GM12878 (cell line): Measurements from ENCODE around the gene EPB41L2. TPM values are rescaled to one million over a fixed set of nuclear protein-coding genes. Genes with fewer than 3 reads are reported as not detected.

Experiments used
- ATAC-seq: fragments of 200-7000 bp; cut with Tn5 transposase; 3 replicates; pipeline ENCODE4 v1.9.1; 2020; ENCODE audit warnings: mild to moderate bottlenecking, moderate library complexity
- BruUV-seq: library from RNA; stranded (reverse); fragments of 400-500 nt; replicated peaks from 2 replicates; lab custom pipeline; 2021; lab: Mats Ljungman, UMichigan
- CTCF ChIA-PET: fragments of 300-600 bp; sonication (Branson Sonifier 250); formaldehyde crosslinking; extraction: SDS; loops from one replicate; lab custom pipeline; 2021; ENCODE audit warnings: inconsistent platforms; lab: Yijun Ruan, JAX
- POLR2A ChIA-PET: fragments of 350-600 bp; formaldehyde crosslinking; extraction: SDS; loops from one replicate; lab custom pipeline; 2021; ENCODE audit warnings: inconsistent platforms; lab: Charles Lee
- RAD21 ChIA-PET: fragments of 300-600 bp; sonication (Branson Sonifier 250); formaldehyde crosslinking; loops from one replicate; lab custom pipeline; 2023; ENCODE audit warnings: antibody characterized with exemption; ENCODE audit not compliant: unreplicated experiment; lab: Charles Lee
- SMC1A ChIA-PET: fragments of 300-600 bp; sonication (Branson Sonifier 250); formaldehyde crosslinking; loops from one replicate; lab custom pipeline; 2023; ENCODE audit not compliant: unreplicated experiment, uncharacterized antibody; lab: Charles Lee
- DNase-seq: peaks from one replicate; pipeline ENCODE4 v3.0.0-alpha.2; 2011; ENCODE audit warnings: low read depth, low spot score
- FAIRE-seq: peaks from 3 replicates; lab custom pipeline; 2011; peaks lifted over from hg19 to GRCh38; lab: Jason Lieb, UNC
- H2AFZ ChIP-seq: 2 replicates; pipeline ENCODE4 v1.6.0; 2011; ENCODE audit warnings: low read depth, low read length, control low read depth; ENCODE audit not compliant: control insufficient read depth
- H3K27ac ChIP-seq: 2 replicates; pipeline ENCODE4 v1.5.1; 2011; ENCODE audit warnings: control low read depth; ENCODE audit not compliant: control insufficient read depth, insufficient read depth
- H3K27me3 ChIP-seq, 2 experiments: replicated peaks in 1 of 2; 2 replicates each; pipeline versions ENCODE4 v1.6.0 to v1.6.1; 2011; ENCODE audit warnings: low read length in 1 of 2; ENCODE audit not compliant: control insufficient read depth in 2 of 2, insufficient read depth in 2 of 2
- H3K36me3 ChIP-seq, 2 experiments: 2 replicates each; pipeline ENCODE4 v1.5.1; 2011; ENCODE audit warnings: low read length in 1 of 2; ENCODE audit not compliant: control insufficient read depth in 2 of 2, insufficient read depth in 2 of 2
- H3K4me1 ChIP-seq: 2 replicates; pipeline ENCODE4 v1.6.1; 2011; ENCODE audit warnings: mild to moderate bottlenecking, low read length, moderate library complexity, mixed read lengths; ENCODE audit not compliant: control insufficient read depth, insufficient read depth
- H3K4me2 ChIP-seq: 2 replicates; pipeline ENCODE4 v1.6.0; 2011; ENCODE audit warnings: control low read depth; ENCODE audit not compliant: control insufficient read depth, insufficient read depth
- H3K4me3 ChIP-seq: fragments of 200-600 bp; sonication (generic); 2 replicates; pipeline ENCODE4 v1.5.1; 2016
- H3K79me2 ChIP-seq: 2 replicates; pipeline ENCODE4 v1.6.0; 2011; ENCODE audit warnings: low read length; ENCODE audit not compliant: control insufficient read depth, insufficient read depth
- H3K9ac ChIP-seq: 2 replicates; pipeline ENCODE4 v1.8.0; 2011; ENCODE audit warnings: low read length, control low read depth, mixed read lengths; ENCODE audit not compliant: control insufficient read depth, insufficient read depth
- H3K9me3 ChIP-seq: replicated peaks from 3 replicates; pipeline ENCODE4 v1.5.1; 2011; ENCODE audit warnings: mild to moderate bottlenecking, low read length; ENCODE audit not compliant: control insufficient read depth, insufficient read depth
- H4K20me1 ChIP-seq: 2 replicates; pipeline ENCODE4 v1.6.0; 2011; ENCODE audit not compliant: control insufficient read depth, insufficient read depth
- ATF2 ChIP-seq: IDR thresholded peaks from 2 replicates; pipeline ENCODE4 v1.6.1; 2012; ENCODE audit warnings: low read length, inconsistent platforms
- CBX5 ChIP-seq: sonication (generic); IDR thresholded peaks from 2 replicates; pipeline ENCODE4 v1.6.1; 2016; ENCODE audit warnings: low read depth, moderate library complexity, mild to moderate bottlenecking, inconsistent platforms
- NFIC ChIP-seq: IDR thresholded peaks from 2 replicates; pipeline ENCODE4 v1.6.1; 2012; ENCODE audit warnings: low read depth, mild to moderate bottlenecking, inconsistent platforms, low read length, moderate library complexity
- NFXL1 ChIP-seq: fragments of 450-650 bp; IDR thresholded peaks from 2 replicates; pipeline ENCODE4 v1.6.1; 2017; ENCODE audit warnings: antibody characterized with exemption, mild to moderate bottlenecking, borderline replicate concordance
- NR2C1 ChIP-seq: fragments of 450-650 bp; IDR thresholded peaks from 2 replicates; pipeline ENCODE4 v1.6.1; 2017; ENCODE audit warnings: antibody characterized with exemption, mild to moderate bottlenecking, moderate library complexity
- SREBF2 ChIP-seq: IDR thresholded peaks from 2 replicates; pipeline ENCODE4 v1.6.1; 2012; ENCODE audit warnings: mild to moderate bottlenecking, low read length
- TCF3 ChIP-seq: IDR thresholded peaks from 2 replicates; pipeline ENCODE4 v1.6.1; 2012; ENCODE audit warnings: low read depth, mild to moderate bottlenecking, low read length, borderline replicate concordance; ENCODE audit not compliant: insufficient read depth
- WRNIP1 ChIP-seq: IDR thresholded peaks from 2 replicates; pipeline ENCODE4 v1.6.1; 2011; ENCODE audit warnings: low read depth, low read length, improper control_type of control experiment, borderline replicate concordance
- ZBED1 ChIP-seq: IDR thresholded peaks from 2 replicates; pipeline ENCODE4 v1.6.1; 2016; ENCODE audit warnings: borderline replicate concordance
- ZBTB11 ChIP-seq: fragments of 450-650 bp; formaldehyde crosslinking; IDR thresholded peaks from 2 replicates; pipeline ENCODE4 v1.5.0; 2022; ENCODE audit warnings: mild to moderate bottlenecking, missing genetic modification characterization
- WGBS: methylation state at CpG from one replicate; pipeline ENCODE4 v1.1.6; 2016; ENCODE audit warnings: low lambda C conversion rate; ENCODE audit not compliant: insufficient replicate concordance, insufficient coverage; ENCODE audit errors: missing lambda C conversion rate; 5-methylcytosine and 5-hydroxymethylcytosine counted together
- in situ Hi-C: fragments of 300-500 bp; cut with MboI; formaldehyde crosslinking; loops from 9 replicates; pipeline ENCODE4 v1.14.3; 2018; ENCODE audit warnings: mixed read lengths
- intact Hi-C: fragments of 100-400 bp; cut with micrococcal nuclease; formaldehyde crosslinking; loops from one replicate; pipeline ENCODE4 v1.14.2; 2022; ENCODE audit not compliant: unreplicated experiment
- polyA plus RNA-seq, 11 experiments: library from polyadenylated mRNA; depleted of rRNA in 4 of 11; unstranded in 6 of 11; stranded (reverse) in 5 of 11; fragments of >200 nt; fragmentation: Nextera tagmentation in 4 of 11; fragmentation: Illumina TruSeq in 1 of 11; extraction: Ambion mirVana in 4 of 11; extraction: Trizol in 1 of 11; gene quantifications; 1 replicate in 1 of 11; 2 replicates in 10 of 11; pipeline versions ENCODE4 v1.2.1 to v1.2.3, GENCODE V29; 2011 to 2016; ENCODE audit warnings: inconsistent platforms in 2 of 11, missing spikeins in 2 of 11, low read depth in 1 of 11
- total RNA-seq, 4 experiments: library from RNA; depleted of rRNA in 3 of 4; stranded (reverse); fragments of >200 nt in 3 of 4; fragmentation: Illumina TruSeq in 1 of 4; extraction: Trizol in 1 of 4; gene quantifications; 2 replicates each; pipeline versions ENCODE4 v1.2.1 to v1.2.3, GENCODE V29; 2013 to 2021
- TF ChIP-seq, protein P1 (sequence below): fragments of 450-650 bp; IDR thresholded peaks from 2 replicates; pipeline ENCODE4 v1.6.1; 2017; ENCODE audit warnings: mild to moderate bottlenecking, low read depth, inconsistent platforms; ENCODE audit not compliant: poor library complexity, severe bottlenecking
- TF ChIP-seq, protein P2 (sequence below): IDR thresholded peaks from 2 replicates; pipeline ENCODE4 v1.6.1; 2012; ENCODE audit warnings: mild to moderate bottlenecking, low read depth, low read length

The EPB41L2 gene
- total and polyA plus RNA-seq, 10 of the 15 experiments (the other 5 are each of a cell fraction or from before 2014, with no cell fraction given) = 7.4 to 41.6 (median 19.0) TPM

- in situ Hi-C loops = no loop called here
- no peaks in the 10 kb centered on the region; the same call in none of the 2 replicates for H3K79me2 ChIP-seq
- no peak for TF ChIP-seq CBX5
- TF ChIP-seq SREBF2 = no peak
- no peak for TF ChIP-seq WRNIP1
- no peak for TF ChIP-seq ZBTB11 (CRISPR knock-in tag)
- TF ChIP-seq ZBED1 = no peak
- TF ChIP-seq, protein P1, sequence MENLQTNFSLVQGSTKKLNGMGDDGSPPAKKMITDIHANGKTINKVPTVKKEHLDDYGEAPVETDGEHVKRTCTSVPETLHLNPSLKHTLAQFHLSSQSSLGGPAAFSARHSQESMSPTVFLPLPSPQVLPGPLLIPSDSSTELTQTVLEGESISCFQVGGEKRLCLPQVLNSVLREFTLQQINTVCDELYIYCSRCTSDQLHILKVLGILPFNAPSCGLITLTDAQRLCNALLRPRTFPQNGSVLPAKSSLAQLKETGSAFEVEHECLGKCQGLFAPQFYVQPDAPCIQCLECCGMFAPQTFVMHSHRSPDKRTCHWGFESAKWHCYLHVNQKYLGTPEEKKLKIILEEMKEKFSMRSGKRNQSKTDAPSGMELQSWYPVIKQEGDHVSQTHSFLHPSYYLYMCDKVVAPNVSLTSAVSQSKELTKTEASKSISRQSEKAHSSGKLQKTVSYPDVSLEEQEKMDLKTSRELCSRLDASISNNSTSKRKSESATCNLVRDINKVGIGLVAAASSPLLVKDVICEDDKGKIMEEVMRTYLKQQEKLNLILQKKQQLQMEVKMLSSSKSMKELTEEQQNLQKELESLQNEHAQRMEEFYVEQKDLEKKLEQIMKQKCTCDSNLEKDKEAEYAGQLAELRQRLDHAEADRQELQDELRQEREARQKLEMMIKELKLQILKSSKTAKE = no peak
- TF ChIP-seq ATF2 = no peak
- TF ChIP-seq TCF3 = no peak
- TF ChIP-seq NR2C1 = no peak
- TF ChIP-seq, protein P2, sequence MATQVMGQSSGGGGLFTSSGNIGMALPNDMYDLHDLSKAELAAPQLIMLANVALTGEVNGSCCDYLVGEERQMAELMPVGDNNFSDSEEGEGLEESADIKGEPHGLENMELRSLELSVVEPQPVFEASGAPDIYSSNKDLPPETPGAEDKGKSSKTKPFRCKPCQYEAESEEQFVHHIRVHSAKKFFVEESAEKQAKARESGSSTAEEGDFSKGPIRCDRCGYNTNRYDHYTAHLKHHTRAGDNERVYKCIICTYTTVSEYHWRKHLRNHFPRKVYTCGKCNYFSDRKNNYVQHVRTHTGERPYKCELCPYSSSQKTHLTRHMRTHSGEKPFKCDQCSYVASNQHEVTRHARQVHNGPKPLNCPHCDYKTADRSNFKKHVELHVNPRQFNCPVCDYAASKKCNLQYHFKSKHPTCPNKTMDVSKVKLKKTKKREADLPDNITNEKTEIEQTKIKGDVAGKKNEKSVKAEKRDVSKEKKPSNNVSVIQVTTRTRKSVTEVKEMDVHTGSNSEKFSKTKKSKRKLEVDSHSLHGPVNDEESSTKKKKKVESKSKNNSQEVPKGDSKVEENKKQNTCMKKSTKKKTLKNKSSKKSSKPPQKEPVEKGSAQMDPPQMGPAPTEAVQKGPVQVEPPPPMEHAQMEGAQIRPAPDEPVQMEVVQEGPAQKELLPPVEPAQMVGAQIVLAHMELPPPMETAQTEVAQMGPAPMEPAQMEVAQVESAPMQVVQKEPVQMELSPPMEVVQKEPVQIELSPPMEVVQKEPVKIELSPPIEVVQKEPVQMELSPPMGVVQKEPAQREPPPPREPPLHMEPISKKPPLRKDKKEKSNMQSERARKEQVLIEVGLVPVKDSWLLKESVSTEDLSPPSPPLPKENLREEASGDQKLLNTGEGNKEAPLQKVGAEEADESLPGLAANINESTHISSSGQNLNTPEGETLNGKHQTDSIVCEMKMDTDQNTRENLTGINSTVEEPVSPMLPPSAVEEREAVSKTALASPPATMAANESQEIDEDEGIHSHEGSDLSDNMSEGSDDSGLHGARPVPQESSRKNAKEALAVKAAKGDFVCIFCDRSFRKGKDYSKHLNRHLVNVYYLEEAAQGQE = no peak
- no peak for TF ChIP-seq NFXL1
- TF ChIP-seq NFIC = no peak
These were observed 17.9 kb downstream of the EPB41L2 start for GRCh38 chr6:131045139-131045538.

More at GRCh38 chr6:131045139-131045538, 17.9 kb downstream of the EPB41L2 start:
- ChIA-PET CTCF (interaction anchor here (1.0 kb wide), 1 partner anchor 16 kb away, joined by 3 read pairs; no protein-coding TSS in a partner anchor), SMC1A (no interaction called here), RAD21 (interaction anchor here (0.9 to 1.6 kb wide), 2 partner anchors 10 to 15 kb away, joined by 3 to 4 read pairs; no protein-coding TSS in a partner anchor), POLR2A (interaction anchor here (0.6 kb wide), 2 partner anchors 339 to 932 kb away, joined by 3 to 4 read pairs; no protein-coding TSS in a partner anchor)
- Histone ChIP-seq H3K27ac (no peak overlapping the region), H4K20me1 (no peaks in the 10 kb centered on the region), H2AFZ (no peak overlapping the region), H3K4me1 (no peaks in the 10 kb centered on the region), H3K9me3 (no peaks in the 10 kb centered on the region), H3K9ac (no peak overlapping the region), H3K4me3 (no peak overlapping the region), H3K4me2 (no peak overlapping the region), H3K36me3 (no peaks in the 10 kb centered on the region), H3K27me3 (no peaks in the 10 kb centered on the region)
- ATAC-seq (no peak), DNase-seq (no peak), FAIRE-seq (no peak)
- intact Hi-C loops = no loop called here
- no TSS peak for BruUV-seq
- 100% methylated on average over 2 of the region's 2 CpGs for WGBS
